HG03521 (cell line): ENCODE data around the gene SFMBT2.
A peak's percentile ranks its signal among the peaks of the same experiment; 100 is the strongest.
"Not testable (repeated sequence)": the region's sequence is repeated elsewhere in the genome, so short reads cannot be mapped to it uniquely, and the experiment has no call there.

Experiments used
- ATAC-seq: cut with Tn5 transposase; IDR thresholded peaks from one replicate; pipeline ENCODE4 v1.9.1; 2021; ENCODE audit warnings: mild to moderate bottlenecking, moderate library complexity; ENCODE audit not compliant: unreplicated experiment

Gene SFMBT2

GRCh38 chr10:7239312-7239985, 171.4 kb downstream of the SFMBT2 start:
- peak; percentile 54 for ATAC-seq

DNA sequence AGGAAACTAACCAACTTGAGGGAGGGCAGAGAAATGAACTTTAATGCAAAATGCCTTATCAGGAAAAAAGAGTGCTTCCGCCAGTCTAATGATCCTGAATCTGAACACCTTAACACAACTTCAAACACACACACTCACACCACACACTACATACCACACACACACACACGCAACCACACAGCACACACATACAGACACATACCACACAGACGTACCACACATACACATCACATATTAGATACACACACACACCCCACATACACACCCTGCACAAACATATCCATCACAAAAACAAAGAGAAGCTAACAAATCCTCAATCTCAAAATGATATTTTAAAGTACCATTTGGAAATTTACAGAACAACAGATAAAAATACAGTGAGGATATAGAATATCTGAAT, 175.5 kb downstream of the SFMBT2 start:
- no peak for ATAC-seq

DNA sequence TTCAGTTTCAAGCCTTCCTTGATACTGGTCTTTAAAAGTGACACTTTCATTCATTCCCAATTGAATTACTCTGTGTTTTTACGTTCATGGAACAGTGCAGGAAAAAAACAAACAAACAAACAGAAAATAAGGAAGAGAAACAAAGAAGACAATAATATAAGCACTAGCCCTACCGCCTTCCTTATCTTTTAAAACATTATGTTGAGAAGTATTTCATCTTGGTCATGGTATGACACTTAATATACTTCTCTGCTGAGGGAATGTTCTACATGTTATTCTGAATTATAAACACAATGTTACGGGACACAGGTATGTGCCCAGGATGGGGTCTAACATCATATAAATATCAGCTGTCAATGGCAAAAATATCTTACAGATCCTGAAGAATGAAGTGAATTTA, 176.7 kb downstream of the SFMBT2 start:
- ATAC-seq: no peak

DNA sequence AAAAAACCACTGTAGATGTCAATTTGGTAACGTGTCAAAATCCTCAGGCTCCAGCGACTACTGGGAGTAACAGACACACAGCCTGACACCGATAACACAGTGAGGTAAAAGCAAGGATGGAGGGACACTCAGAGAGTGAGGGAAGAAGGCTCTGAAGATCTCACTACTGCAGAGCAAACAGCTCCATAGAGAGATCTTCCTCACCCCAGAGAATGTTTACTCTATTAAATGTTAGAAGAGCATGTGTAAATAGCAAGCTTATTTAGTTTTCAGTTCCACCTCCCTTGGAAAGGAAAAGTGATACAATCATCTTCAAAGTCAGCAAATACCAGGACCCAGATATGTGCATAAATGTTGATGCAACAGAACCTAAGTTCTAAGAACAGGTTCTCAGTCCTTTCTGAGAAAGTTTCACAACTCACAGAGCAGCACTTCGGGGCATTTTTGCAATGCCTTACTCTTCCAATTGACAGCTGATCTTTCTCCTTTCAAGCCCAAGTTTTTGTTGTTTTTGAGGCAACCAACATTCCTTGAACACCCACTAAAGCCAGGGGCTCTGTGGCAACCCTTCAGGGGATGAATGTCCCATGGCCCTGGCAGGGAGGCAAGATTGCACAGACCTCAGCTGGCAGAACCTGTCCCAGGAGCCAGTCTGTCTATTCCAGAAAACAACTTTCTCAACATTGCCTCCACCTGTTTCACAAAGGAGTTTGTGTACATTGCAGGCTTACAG, 177.4 kb downstream of the SFMBT2 start:
- no peak for ATAC-seq

DNA sequence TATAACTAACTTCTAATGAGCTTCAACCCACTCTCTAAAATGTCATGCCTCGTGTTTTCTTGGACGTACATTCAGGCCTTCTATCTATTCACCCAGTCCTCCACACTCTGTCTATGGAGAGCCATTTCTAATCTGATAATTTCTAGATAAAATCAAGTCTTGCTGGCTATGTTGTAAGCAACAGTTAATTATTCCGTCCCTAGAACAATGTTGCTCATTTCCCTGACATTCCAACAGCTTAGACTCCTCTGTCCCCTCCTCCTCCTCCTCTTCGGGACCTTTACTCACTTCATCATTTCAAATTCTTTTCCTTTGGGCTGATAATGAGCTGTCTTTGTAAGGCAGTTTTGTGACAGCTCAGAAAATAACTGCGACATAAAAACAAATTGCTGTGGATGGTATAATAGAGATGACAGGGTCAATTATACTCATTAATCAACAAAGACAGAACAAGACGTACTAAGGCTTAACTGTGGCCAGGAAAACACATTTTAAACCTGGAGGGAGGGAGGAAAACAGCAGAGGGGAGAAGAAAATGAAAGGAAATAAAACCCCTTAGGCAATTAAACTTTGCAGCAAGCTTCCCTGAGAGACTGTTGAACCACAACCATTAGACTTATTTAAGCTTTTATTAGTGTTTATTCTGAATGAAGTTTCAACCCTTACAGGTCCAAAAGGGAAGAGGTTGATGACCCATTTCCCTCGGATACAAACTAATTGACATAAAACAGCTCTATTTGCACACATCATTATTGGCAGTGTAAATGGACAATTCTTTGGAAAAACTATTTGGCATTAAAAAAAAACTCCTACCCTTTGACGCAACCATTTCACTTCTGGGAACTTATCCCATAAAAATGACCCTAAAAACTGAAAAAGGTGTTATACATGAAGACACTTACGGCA, 179.1 kb downstream of the SFMBT2 start:
- ATAC-seq: no peak

GRCh38 chr10:7230951-7231350, 179.9 kb downstream of the SFMBT2 start:
- ATAC-seq: no peak

GRCh38 chr10:7230036-7230435, 180.8 kb downstream of the SFMBT2 start:
- ATAC-seq: no peak

GRCh38 chr10:7225133-7225532, 185.7 kb downstream of the SFMBT2 start:
- no peak for ATAC-seq

- no peak for ATAC-seq
Observed at GRCh38 chr10:7218968-7219367, 191.9 kb downstream of the SFMBT2 start.

DNA sequence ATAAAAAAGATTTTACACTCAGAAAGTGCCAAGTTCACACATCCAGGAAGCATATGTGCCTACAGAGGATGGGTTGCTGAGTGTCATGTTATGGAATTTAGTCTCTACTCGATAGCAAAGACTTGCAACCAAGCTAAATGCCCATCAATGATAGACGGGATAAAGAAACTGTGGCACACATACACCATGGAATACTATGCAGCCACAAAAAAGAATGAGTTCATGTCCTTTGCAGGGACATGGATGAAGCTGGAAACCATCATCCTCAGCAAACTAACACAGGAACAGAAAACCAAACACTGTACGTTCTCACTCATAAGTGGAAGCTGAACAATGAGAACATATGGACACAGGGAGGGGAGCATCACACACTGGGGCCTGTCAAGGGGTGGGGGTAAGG, 198.1 kb downstream of the SFMBT2 start:
- ATAC-seq: not testable (repeated sequence)

DNA sequence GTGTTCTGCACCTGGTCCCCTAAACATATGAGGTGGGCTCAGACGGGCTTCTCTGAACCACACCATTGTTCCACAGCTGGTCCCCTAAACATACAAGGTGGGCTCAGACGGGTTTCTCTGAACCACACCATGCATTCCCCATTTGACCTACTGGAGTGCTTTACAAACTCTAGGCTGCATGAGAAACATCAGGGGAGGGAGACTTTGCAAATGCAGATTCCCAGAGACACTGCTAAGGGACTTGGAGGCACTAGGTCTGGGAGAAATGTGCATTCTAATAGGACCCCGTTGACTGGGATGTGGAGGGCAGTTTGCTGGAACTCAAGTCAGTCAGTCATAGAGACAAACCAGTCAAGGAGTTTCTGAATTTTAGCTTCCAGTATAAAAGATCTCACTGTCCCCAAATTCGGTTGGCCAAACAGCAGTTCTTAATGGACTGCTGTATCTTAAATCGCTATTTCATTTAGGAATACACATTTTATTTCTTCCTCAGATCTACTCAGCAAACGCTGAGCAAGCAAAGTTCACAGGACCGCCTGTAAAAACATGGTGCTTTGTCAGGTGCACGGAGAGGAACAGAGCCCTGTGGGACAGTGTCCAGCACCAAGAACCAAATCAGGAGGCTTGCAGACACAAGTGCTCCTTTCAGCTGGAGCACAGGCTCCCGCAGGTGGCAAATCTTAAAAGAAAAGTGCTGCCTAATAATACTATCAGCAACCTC, 198.8 kb downstream of the SFMBT2 start:
- ATAC-seq: no peak

GRCh38 chr10:7210516-7210915, 200.3 kb downstream of the SFMBT2 start:
- no peak for ATAC-seq

DNA sequence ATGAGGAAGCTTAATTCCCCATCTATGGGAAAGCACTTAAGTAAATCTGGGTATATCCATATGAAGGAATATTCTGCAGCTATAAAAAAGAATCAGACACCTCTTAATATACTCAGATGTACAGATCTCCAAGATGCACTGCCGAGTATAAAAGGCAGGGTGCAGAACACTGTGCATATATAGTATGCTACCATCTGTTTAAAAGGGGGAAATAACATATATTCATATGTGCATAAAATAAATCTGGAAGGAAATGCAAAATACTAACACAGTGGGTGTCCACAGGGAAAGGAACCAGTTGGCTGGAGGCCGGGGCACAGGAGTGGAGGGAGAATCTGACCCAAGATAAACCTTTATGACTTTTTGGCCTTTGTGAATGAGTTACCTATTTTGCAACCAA, 201.4 kb downstream of the SFMBT2 start:
- no peak for ATAC-seq

DNA sequence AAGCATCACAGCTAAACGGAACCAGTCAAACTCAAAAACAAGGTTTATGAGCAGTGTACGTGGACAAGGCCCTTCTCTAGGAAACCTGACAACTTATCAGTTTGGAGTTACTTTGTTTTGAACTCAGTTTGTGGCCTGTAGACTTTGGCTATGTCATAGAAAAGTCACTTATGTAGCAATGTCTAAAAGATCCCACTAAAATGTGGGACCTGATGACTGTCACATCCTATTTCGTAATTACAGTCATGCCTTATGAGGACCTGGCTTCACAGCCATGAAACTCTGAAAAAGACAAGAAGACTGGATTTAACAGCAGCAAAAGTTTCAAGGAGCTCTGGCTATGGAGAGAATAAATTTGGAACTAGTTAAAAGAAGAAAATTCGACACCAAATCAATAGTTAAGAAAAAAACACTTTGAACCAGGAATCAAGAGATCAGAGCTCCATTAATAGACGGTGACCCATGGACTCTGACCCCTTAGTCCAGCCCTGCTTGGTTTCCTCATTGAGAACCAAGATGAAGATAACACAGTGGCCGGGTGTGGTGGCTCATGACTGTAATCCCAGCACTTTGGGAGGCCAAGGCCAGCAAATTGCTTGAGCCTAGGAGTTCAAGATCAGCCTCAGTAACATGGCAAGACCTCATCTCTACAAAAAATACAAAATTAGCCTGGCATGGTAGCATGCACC, 204.3 kb downstream of the SFMBT2 start:
- ATAC-seq: no peak

DNA sequence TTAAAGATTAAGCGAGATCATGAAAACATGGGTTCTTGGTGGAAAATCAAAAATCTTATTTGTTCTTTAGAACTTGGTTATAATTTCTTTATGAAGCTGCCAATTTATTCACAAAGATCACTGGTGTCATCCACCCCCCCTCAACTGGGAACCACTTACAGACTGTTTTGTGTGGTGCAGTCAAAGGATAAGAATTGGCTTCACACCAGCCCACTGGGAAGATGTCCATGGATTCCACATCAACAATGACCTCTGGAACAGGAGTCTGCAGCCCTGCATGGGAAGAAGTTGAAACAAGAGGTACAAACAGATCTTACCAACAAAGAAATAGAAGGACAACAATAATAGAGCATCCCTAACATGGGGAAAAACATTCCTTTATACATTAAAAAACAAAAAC, 205.2 kb downstream of the SFMBT2 start:
- ATAC-seq: no peak

DNA sequence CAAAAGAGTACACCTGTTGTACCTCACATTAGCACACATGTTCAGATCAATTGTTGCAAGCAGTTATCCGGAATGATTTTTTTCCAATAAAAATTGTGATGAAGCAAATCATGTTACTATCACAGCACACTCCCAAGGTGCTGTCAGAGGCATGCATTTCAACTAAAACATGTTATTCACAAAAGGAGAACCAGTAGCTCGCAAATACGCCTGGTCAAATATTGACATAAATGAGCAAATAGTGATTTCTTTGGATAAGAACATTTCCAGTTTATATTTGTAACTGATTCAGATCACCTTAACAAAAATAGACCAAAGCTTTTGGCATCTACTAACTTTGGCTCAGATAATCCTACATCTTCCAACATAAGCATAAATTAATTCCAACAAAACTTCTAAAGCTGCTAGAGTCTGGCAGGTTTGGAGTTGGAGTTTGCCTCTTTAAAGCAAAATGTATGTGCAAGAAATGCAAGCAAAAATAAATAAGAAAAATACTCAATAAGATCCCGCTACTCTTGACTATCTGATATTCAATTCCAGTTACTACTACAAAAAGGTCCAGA, 208.0 kb downstream of the SFMBT2 start:
- ATAC-seq: no peak

- no peak for ATAC-seq
Observed at GRCh38 chr10:7199152-7199760, 211.6 kb downstream of the SFMBT2 start.

DNA sequence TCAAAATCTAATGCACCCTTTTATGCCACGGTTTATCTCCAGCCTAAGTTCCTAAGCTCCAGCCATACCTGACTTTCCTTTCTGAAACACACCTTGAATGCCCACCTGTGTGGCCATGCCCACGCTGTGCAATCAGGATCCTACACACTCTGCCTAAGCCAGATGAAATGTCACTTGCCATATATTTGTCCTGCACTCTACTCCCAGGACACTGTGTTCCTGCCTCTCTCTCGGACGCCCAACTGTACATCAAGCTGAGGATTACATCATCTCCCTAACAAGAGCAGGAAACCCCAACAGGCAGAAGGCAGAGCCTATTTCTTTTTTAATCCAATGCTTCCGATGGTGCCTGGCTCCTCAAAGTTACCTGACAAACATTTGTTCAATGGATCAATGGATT, 214.6 kb downstream of the SFMBT2 start:
- ATAC-seq: no peak

DNA sequence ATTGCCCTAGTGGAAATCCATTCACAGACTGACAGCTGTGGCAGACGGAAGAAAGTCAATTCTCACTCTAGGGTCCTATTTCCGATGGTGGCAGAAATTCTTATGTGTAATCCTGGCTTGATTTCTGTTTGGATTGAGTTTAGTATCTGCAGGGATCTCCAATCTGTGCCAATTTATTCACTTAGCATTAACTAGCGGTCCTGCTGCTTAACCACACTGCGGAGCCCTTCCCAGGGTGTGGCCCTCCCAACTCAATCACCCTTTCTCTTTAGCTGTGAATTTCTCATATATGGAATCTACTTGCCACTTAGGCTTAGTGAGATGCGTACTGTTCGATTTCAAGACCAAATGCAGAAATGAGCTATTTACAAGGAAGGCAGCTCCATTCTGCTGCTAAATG, 215.7 kb downstream of the SFMBT2 start:
- no peak for ATAC-seq

DNA sequence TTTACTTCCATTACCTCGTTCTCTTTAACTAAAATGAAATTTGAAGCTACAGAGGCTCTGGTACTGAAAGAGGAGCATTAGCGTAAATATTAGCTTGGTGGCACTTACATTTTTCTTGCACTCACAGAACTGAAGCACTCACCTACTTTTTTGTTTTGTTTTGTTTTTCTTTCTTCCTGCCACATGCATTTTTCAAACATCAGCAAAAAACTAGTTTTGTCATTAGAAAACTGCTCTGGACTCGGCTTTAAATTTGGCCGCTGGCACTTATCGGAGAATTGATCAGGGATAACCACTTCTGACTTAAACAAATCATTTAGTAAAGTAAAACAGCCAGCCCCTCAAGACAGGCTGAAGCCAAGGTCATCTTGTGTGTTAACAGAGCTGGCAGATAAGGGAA, 216.3 kb downstream of the SFMBT2 start:
- no peak for ATAC-seq
